ENCODE measurements around the gene SCARB1.

The SCARB1 gene

GRCh38 chr12:124730455-124730932, 133.2 kb downstream of the SCARB1 start:
- DNase-seq (ENCODE audit: low read depth in 2 of 2): no peak

GRCh38 chr12:124727922-124728321, 135.7 kb downstream of the SCARB1 start:
- DNase-seq (ENCODE audit: low read depth in 2 of 2): no peak

GRCh38 chr12:124727264-124727800, 136.3 kb downstream of the SCARB1 start:
- DNase-seq (ENCODE audit: low read depth in 2 of 2): no peak

Measured in stimulated activated CD8-positive, alpha-beta memory T cell treated with anti-CD3 and anti-CD28 coated beads, Interleukin-15, amount 100 ng/mL, for 4 hours (primary cell).